G401.6 (cell line): ENCODE results near the gene ALDH16A1.
"Not testable (repeated sequence)": the region's sequence is repeated elsewhere in the genome, so short reads cannot be mapped to it uniquely, and the experiment has no call there.

Source experiments
- FAIRE-seq: peaks from 2 replicates; lab custom pipeline; 2012; peaks lifted over from hg19 to GRCh38; lab: Jason Lieb, UNC

The ALDH16A1 gene

GRCh38 chr19:49441210-49441959, 11.6 kb upstream of the ALDH16A1 start, which contains the start of gene SLC17A7:
Gene SLC17A7, minus strand, starts transcription at chr19:49441527. Its CDS starts 148 bp downstream, at chr19:49441379.
- FAIRE-seq: peak; percentile 88

- FAIRE-seq: no peak
Measured at GRCh38 chr19:49441960-49442350, 11.1 kb upstream of the ALDH16A1 start.

DNA sequence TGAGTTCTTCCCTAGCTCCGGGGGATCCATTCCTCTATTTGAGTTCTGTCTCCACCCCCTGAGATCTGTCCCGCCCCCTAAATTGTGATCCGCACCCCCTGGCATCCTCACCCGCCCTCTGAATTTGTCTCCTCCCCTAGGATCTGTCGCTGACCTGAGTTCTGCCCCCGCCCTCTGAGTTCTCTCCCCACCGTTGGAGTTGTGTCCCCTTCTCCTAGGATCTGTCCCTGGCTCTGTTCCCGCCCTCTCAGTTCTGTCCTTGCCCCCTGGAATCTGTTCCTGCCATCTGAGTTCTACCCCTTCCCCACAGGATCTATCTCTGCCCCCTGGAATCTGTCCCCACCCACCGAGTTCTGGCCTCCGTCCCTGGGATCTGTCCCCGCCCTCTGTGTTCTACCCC, 10.7 kb upstream of the ALDH16A1 start:
- no peak for FAIRE-seq

DNA sequence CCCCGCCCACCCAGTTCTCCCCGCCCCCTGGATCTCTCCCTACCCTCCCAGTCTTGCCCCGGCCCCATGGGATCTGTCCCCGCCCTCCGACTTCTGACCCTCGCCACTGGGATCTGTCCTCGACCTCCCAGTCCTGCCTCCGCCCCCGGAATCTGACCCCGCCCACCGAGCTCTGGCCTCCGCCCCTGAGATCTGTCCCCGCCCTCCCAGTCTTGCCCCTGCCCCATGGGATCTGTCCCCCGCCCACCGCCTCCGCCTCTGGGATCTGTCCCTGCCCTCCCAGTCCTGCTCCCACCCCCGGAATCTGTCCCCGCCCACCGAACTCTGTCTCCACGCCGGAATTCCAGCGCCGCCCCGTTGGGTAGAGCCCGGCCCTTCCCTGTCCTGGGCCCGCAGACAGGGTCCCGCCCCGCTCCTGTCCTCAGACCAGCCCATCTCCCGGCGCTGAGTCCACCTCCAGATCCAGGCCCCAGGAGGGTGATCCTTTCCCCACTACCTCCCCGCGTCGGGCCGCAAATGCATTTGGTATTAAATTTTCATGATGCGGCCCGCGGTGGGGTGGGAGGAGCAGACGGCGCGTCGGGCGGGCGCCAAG, 10.2 kb upstream of the ALDH16A1 start:
- FAIRE-seq: peak; percentile 63

- FAIRE-seq: peak; percentile 78
Measured at GRCh38 chr19:49443366-49444099, 9.5 kb upstream of the ALDH16A1 start.

DNA sequence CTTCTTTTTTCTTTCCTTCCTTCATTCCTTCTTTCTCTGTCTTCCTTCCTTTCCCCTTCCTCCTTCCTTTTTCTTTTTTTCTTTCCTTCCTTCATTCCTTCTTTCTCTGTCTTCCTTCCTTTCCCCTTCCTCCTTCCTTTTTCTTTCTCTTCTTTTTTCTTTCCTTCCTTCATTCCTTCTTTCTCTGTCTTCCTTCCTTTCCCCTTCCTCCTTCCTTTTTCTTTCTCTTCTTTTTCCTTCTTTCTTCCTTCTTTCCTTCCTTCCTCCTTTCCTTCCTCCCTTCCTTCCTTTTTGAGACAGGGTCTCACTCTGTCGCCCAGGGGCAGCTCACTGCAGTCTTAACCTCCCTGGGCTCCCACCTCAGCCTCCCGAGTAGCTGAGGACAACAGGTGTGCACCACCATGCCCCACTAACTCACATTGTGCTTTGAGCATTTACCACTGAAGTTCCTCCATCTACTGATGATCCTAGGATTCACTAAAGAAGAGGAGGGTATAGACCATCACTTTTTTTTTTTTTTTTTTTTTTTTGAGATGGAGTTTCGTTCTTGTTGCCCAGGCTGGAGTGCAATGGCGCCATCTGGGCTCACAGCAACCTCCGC, 8.8 kb upstream of the ALDH16A1 start:
- not testable (repeated sequence) for FAIRE-seq

- no peak for FAIRE-seq
Measured at GRCh38 chr19:49445997-49446396, 7.0 kb upstream of the ALDH16A1 start.

DNA sequence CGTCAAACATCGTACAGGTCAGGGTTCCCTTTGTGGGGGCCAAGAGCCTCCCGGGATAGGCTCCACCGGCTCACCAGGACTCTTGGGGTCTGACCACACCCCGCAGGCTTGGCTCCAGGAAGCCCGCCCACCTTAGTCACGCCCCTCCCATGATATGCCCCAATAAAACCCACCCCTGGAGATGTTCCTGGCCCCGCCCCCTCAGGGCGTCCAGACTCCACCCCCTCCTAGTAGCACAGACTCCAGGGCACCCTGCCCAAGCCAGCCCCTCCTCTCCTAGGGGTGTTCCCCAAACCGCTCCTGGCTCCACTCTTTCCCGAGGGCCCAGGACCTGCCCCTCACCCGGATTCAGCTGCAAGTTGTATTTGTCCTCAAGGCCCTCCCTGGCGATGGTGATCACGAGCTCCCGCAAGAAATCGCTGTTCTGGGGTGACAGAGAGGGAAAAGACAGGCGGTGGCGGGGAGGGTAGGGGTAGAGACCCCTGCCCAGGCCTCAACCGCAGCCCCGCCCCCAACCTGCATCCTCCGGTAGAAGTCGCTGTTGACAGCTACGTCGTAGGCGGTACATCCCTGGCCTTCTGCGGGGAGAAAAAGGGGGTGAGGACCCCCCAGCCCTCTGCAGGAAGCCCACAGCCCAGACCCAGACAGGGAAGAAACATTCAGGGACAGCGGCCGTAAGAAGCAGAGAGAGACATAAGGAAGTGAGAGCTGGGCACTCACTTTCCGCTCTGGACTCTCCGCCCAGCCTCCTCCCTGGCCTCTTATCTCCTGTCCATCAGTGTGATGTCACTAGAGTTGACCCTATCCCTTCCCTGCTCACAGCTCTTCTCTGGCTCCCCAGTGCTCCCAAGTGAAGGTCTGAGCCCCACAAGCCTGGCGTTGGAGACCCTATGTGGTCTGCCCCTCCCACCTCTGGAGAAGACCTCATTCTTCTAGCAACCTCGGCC, 5.3 kb upstream of the ALDH16A1 start:
- no peak for FAIRE-seq

DNA sequence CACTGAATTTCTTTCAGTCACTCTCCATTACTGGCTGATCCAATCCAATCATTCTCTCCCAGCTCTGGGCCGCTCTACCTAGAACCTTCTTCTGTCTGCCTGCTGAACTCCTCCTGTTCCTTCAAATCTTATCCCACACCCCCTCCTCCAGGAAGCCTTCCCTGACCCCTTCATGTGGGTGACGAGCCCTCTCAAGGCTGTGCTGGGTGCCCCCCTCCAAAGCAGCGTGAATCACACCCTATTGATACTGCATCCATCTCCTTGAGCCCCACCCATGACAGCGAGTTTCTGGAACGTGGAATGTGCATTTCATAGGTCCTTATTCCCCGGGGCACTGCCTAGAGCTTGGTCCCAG, 4.6 kb upstream of the ALDH16A1 start:
- no peak for FAIRE-seq

DNA sequence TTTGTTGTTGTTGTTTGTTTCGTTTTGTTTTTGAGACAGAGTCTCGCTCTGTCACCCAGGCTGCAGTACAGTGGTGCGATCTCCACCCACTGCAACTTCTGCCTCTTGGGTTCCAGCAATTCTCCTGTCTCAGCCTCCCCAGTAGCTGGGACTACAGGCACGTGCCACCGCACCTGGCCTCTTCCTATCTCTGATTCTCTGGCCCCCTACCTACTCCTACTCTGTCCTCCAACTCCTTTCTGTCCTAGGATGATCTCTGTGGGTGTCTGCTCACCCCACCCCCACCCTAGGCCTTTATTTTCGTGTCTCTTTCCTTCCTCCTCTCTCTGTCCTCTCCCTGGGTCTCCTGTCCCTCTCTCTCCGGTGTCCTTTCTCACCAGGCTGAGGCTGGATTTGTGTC, 2.6 kb upstream of the ALDH16A1 start:
- no peak for FAIRE-seq

DNA sequence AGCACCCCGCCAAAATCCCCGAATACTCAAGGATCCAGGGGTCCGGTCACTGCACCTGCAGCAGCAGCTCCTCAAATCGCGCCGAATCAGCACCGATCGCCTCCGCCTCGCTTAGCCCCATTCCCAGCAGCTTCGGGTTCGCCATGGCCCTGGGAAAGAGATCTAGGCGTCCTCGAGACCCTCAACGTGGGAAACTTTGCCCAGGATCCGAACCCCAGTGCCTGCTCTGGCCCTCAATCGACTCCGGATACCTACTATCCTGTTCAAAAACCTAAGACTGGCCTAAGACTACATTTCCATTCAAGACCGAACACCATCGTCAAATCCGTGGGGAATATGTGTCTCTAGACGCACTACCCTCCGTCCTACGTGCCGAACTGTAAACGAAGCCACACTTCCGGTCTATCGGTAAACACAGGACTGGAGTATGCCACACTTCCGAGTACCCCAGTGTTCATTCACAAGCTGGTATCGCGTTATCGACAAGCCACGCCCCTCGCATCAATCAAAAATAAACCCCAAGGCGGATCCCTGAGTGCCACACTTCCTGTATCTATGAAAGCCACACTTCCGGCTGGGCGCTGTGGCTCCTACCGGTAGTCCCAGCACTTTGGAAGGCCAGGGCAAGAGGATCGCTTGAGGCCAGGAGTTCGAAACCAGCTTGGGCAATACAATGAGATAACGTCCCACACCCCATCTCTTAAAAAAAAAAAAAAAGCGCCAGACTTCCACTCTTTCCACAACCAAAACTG, 1.4 kb upstream of the ALDH16A1 start, which contains the start of gene PIH1D1:
Gene PIH1D1 (minus strand): TSS at position 385 of the 752 bp plus-strand sequence. CDS start 240 bp downstream, at position 145.
- FAIRE-seq: peak; percentile 93

DNA sequence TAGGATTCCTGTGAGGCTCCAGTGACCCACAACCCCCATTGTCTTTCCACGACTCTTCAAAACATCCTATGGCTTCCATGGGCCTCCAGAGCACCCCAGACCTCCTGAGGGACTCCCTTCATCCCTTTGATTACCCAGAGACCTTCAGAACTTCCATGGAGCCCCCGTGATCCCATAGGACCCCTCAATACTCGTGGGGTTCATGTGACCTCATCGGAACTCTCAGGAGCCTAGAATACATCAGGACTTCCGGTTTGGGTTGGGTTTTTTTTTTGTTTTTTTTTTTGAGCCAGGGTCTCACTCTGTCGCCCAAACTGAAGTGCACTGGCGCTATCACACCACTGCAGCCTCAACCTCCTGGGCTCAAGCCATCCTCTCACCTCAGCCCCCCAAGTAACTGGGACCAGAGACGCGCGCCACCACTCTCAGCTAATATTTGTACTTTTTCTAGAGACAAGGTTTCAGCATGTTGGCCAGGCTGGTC, 774 bp downstream of the ALDH16A1 start:
- no peak for FAIRE-seq

DNA sequence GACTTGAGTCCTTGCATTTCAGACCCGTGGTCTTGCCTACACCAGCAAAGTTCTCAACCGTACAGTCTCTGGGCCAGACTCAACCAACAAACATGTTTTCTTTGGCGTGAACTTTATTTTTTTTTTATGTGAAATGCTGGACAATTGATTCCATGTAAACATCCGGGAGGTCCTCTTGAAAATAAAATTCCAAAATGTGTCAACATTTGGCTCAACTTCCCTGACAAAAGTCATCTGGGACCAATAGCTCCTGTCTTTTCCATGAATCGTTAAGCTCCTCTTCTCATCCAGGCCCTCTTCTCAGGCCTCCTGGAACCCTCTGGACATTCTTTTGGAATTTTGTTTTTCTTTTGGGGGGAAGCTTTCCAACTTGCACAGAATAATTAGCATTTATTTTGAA, 2.7 kb downstream of the ALDH16A1 start:
- FAIRE-seq: no peak

GRCh38 chr19:49456326-49456725, 3.3 kb downstream of the ALDH16A1 start:
- FAIRE-seq: no peak

- FAIRE-seq: no peak
Measured at GRCh38 chr19:49458567-49458903, 5.5 kb downstream of the ALDH16A1 start.

GRCh38 chr19:49459388-49459787, 6.4 kb downstream of the ALDH16A1 start:
- FAIRE-seq: no peak

DNA sequence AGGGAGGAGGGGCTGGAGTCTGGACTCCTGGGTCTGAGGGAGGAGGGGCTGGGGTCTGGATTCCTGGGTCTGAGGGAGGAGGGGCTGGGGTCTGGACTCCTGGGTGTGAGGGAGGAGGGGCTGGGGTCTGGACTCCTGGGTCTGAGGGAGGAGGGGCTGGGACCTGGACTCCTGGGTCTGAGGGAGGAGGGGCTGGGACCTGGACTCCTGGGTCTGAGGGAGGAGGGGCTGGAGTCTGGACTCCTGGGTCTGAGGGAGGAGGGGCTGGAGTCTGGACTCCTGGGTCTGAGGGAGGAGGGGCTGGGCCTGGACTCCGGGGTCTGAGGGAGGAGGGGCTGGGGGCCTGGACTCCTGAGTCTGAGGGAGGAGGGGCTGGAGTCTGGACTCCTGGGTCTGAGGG, 8.1 kb downstream of the ALDH16A1 start:
- FAIRE-seq: not testable (repeated sequence)

DNA sequence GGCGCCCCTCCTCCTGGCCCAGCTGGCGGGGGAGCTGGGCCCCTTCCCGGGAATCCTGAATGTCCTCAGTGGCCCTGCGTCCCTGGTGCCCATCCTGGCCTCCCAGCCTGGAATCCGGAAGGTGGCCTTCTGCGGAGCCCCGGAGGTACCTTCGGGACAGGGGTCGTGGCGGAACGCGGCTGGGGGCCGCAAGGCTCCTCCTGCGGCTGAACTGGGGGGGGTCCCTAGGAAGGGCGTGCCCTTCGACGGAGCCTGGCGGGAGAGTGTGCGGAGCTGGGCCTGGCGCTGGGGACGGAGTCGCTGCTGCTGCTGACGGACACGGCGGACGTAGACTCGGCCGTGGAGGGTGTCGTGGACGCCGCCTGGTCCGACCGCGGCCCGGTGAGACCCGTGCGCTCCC, 8.6 kb downstream of the ALDH16A1 start:
- no peak for FAIRE-seq

- no peak for FAIRE-seq
Measured at GRCh38 chr19:49462492-49462891, 9.5 kb downstream of the ALDH16A1 start.

DNA sequence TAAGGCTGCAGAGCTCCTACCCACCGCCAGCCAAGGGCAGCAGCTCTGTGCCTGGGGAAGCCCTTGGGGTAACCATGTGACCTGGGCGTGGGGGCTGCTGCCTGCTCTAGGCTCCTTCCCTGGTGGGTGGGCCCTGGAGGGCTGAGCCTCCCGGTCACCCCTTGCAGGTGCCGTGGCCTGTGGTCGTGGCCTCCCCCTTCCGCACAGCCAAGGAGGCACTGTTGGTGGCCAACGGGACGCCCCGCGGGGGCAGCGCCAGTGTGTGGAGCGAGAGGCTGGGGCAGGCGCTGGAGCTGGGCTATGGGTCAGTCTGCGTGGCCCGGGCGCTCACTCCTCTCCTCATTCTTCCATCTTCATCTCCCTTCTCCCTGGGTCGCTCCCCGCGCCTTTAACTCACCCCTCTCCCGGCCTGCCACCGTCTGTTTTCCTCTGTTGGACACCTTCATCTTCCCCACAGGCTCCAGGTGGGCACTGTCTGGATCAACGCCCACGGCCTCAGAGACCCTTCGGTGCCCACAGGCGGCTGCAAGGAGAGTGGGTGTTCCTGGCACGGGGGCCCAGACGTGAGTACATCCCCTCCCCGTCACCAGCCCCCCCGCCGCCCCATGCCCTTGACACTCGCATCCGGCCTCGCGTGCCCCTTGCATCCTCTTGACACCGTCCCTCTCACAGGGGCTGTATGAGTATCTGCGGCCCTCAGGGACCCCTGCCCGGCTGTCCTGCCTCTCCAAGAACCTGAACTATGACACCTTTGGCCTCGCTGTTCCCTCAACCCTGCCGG, 11.1 kb downstream of the ALDH16A1 start:
- FAIRE-seq: no peak
